ENCODE measurements around the gene CNOT10.

CNOT10 gene

GRCh38 chr3:32684800-32685542 is at the start of gene CNOT10:
CNOT10 (plus strand) TSS chr3:32685188; CDS start chr3:32685461, 273 bp downstream.
- in situ Hi-C loops (cut with MboI; ENCODE audit: low sequenced_read_pairs): no loop called here

GRCh38 chr3:32640939-32641338 is 44.0 kb upstream of the CNOT10 start:
- in situ Hi-C loops (cut with MboI; ENCODE audit: low sequenced_read_pairs): no loop called here

- in situ Hi-C loops (cut with MboI; ENCODE audit: low sequenced_read_pairs): no loop called here
Observed at GRCh38 chr3:32641356-32641755, 43.6 kb upstream of the CNOT10 start.

- in situ Hi-C loops (cut with MboI; ENCODE audit: low sequenced_read_pairs): no loop called here
Observed at GRCh38 chr3:32643354-32643753, 41.6 kb upstream of the CNOT10 start.

- in situ Hi-C loops (cut with MboI; ENCODE audit: low sequenced_read_pairs): no loop called here
Observed at GRCh38 chr3:32643816-32644215, 41.2 kb upstream of the CNOT10 start.

GRCh38 chr3:32644380-32644779 is 40.6 kb upstream of the CNOT10 start:
- in situ Hi-C loops (cut with MboI; ENCODE audit: low sequenced_read_pairs): no loop called here

- in situ Hi-C loops (cut with MboI; ENCODE audit: low sequenced_read_pairs): no loop called here
Observed at GRCh38 chr3:32646761-32647160, 38.2 kb upstream of the CNOT10 start.

GRCh38 chr3:32652337-32653100 is 32.5 kb upstream of the CNOT10 start:
- in situ Hi-C loops (cut with MboI; ENCODE audit: low sequenced_read_pairs): loop anchor here (25.0 kb wide), 1 partner anchor 140 kb away; the partner anchor contains the start of gene CMTM6

- in situ Hi-C loops (cut with MboI; ENCODE audit: low sequenced_read_pairs): loop anchor here (25.0 kb wide), 1 partner anchor 143 kb away; the partner anchor contains the start of gene CMTM6
Observed at GRCh38 chr3:32655167-32655566, 29.8 kb upstream of the CNOT10 start.

GRCh38 chr3:32660634-32661033 is 24.4 kb upstream of the CNOT10 start:
- in situ Hi-C loops (cut with MboI; ENCODE audit: low sequenced_read_pairs): loop anchor here (25.0 kb wide), 1 partner anchor 148 kb away; the partner anchor contains the start of gene CMTM6

GRCh38 chr3:32662647-32663046 is 22.3 kb upstream of the CNOT10 start:
- in situ Hi-C loops (cut with MboI; ENCODE audit: low sequenced_read_pairs): loop anchor here (25.0 kb wide), 1 partner anchor 150 kb away; the partner anchor contains the start of gene CMTM6

- in situ Hi-C loops (cut with MboI; ENCODE audit: low sequenced_read_pairs): loop anchor here (25.0 kb wide), 1 partner anchor 152 kb away; the partner anchor contains the start of gene CMTM6
Observed at GRCh38 chr3:32664630-32665075, 20.3 kb upstream of the CNOT10 start.

GRCh38 chr3:32667072-32667582 is 17.9 kb upstream of the CNOT10 start:
- in situ Hi-C loops (cut with MboI; ENCODE audit: low sequenced_read_pairs): loop anchor here (25.0 kb wide), 1 partner anchor 155 kb away; the partner anchor contains the start of gene CMTM6

GRCh38 chr3:32669226-32669625 is 15.8 kb upstream of the CNOT10 start:
- in situ Hi-C loops (cut with MboI; ENCODE audit: low sequenced_read_pairs): loop anchor here (25.0 kb wide), 1 partner anchor 157 kb away; the partner anchor contains the start of gene CMTM6

- in situ Hi-C loops (cut with MboI; ENCODE audit: low sequenced_read_pairs): loop anchor here (25.0 kb wide), 1 partner anchor 161 kb away; the partner anchor contains the start of gene CMTM6
Observed at GRCh38 chr3:32673730-32674129, 11.3 kb upstream of the CNOT10 start.

GRCh38 chr3:32675164-32675563 is 9.8 kb upstream of the CNOT10 start:
- in situ Hi-C loops (cut with MboI; ENCODE audit: low sequenced_read_pairs): no loop called here

GRCh38 chr3:32675650-32676049 is 9.3 kb upstream of the CNOT10 start:
- in situ Hi-C loops (cut with MboI; ENCODE audit: low sequenced_read_pairs): no loop called here

- in situ Hi-C loops (cut with MboI; ENCODE audit: low sequenced_read_pairs): no loop called here
Observed at GRCh38 chr3:32681811-32682210, 3.2 kb upstream of the CNOT10 start.

- in situ Hi-C loops (cut with MboI; ENCODE audit: low sequenced_read_pairs): no loop called here
Observed at GRCh38 chr3:32684029-32684799, 774 bp upstream of the CNOT10 start.

GRCh38 chr3:32685543-32686185 is 676 bp downstream of the CNOT10 start:
- in situ Hi-C loops (cut with MboI; ENCODE audit: low sequenced_read_pairs): no loop called here

Measured in HL-60/S4 treated with retinoic acid at 250 ng/mL for 4 days and 3 days (cell line).